CD14-positive monocyte (primary cell): Measurements from ENCODE around the gene EIF1B. TPM values are rescaled to one million over a fixed set of nuclear protein-coding genes. Genes with fewer than 3 reads are reported as not detected.
A peak's percentile ranks its signal among the peaks of the same experiment; 100 is the strongest.
"Not testable (repeated sequence)": the region's sequence is repeated elsewhere in the genome, so short reads cannot be mapped to it uniquely, and the experiment has no call there.

ENCODE experiments used
- DNase-seq, 3 donors: peaks; one replicate each; pipeline ENCODE4 v3.0.0-alpha.2; 2011 to 2022
- H2AFZ ChIP-seq: 2 replicates; pipeline ENCODE4 v1.6.0; 2012; ENCODE audit warnings: mild to moderate bottlenecking, low read depth, low read length, inconsistent platforms; ENCODE audit not compliant: insufficient read depth, poor library complexity, severe bottlenecking
- H3K27ac ChIP-seq, 2 donors: 1 replicate in 1 of 2; 2 replicates in 1 of 2; pipeline ENCODE4 v1.5.1; 2012 to 2013; ENCODE audit warnings: low read length in 2 of 2, control low read depth in 1 of 2, inconsistent platforms in 1 of 2, low read depth in 1 of 2, mild to moderate bottlenecking in 1 of 2
- H3K27me3 ChIP-seq, 2 donors: one replicate each; pipeline versions ENCODE4 v1.6.0 to v1.6.1; 2011 to 2013; ENCODE audit warnings: low read length in 2 of 2; ENCODE audit not compliant: control insufficient read depth in 2 of 2, insufficient read depth in 2 of 2
- H3K36me3 ChIP-seq, 2 donors: replicated peaks in 1 of 2; 1 replicate in 1 of 2; 2 replicates in 1 of 2; pipeline versions ENCODE4 v1.5.1 to v1.6.1; 2012 to 2013; ENCODE audit warnings: low read length in 2 of 2, control low read depth in 1 of 2, inconsistent platforms in 1 of 2, mild to moderate bottlenecking in 1 of 2; ENCODE audit not compliant: insufficient read depth in 2 of 2, control insufficient read depth in 1 of 2
- H3K4me1 ChIP-seq, 2 donors: 1 replicate in 1 of 2; 2 replicates in 1 of 2; pipeline versions ENCODE4 v1.5.1 to v1.6.1; 2012 to 2013; ENCODE audit warnings: low read length in 2 of 2, control low read depth in 1 of 2, inconsistent platforms in 1 of 2, mild to moderate bottlenecking in 1 of 2, moderate library complexity in 1 of 2; ENCODE audit not compliant: insufficient read depth in 2 of 2, control insufficient read depth in 1 of 2
- H3K4me2 ChIP-seq: replicated peaks from 2 replicates; pipeline ENCODE3; 2012; ENCODE audit warnings: low read length, moderate library complexity, mild to moderate bottlenecking; ENCODE audit not compliant: poor library complexity, severe bottlenecking; ENCODE audit errors: extremely low read depth
- H3K4me3 ChIP-seq, 3 experiments: fragments of 200-600 bp in 1 of 3; sonication (generic) in 1 of 3; replicated peaks in 1 of 3; 1 replicate in 2 of 3; 2 replicates in 1 of 3; pipeline ENCODE4 v1.5.1; 2011 to 2013; ENCODE audit warnings: low read length in 3 of 3, mild to moderate bottlenecking in 3 of 3, control low read depth in 2 of 3, low read depth in 2 of 3, inconsistent platforms in 1 of 3, moderate library complexity in 1 of 3
- H3K79me2 ChIP-seq: 2 replicates; pipeline ENCODE4 v1.6.0; 2012; ENCODE audit warnings: mild to moderate bottlenecking, control low read depth, inconsistent platforms, low read length, moderate library complexity; ENCODE audit not compliant: insufficient read depth
- H3K9ac ChIP-seq: 2 replicates; pipeline ENCODE4 v1.6.0; 2017; ENCODE audit warnings: low read length, mild to moderate bottlenecking; ENCODE audit not compliant: insufficient read depth, poor library complexity, severe bottlenecking
- H3K9me3 ChIP-seq, 2 donors: replicated peaks in 1 of 2; 1 replicate in 1 of 2; 2 replicates in 1 of 2; pipeline versions ENCODE4 v1.5.1 to v1.6.1; 2012 to 2013; ENCODE audit warnings: low read length in 2 of 2, control low read depth in 1 of 2; ENCODE audit not compliant: control insufficient read depth in 1 of 2, insufficient read depth in 1 of 2
- H4K20me1 ChIP-seq: 2 replicates; pipeline ENCODE4 v1.6.0; 2012; ENCODE audit warnings: mild to moderate bottlenecking, low read length, control low read depth, moderate library complexity; ENCODE audit not compliant: insufficient read depth
- H3K27ac Mint-ChIP-seq, 7 donors: one replicate each; pipeline ENCODE4 v1.8.0; 2020; ENCODE audit warnings: mild to moderate bottlenecking in 7 of 7, mixed read lengths in 7 of 7, moderate library complexity in 6 of 7, inconsistent platforms in 2 of 7
- H3K27me3 Mint-ChIP-seq, 3 donors: one replicate each; pipeline ENCODE4 v1.8.0; 2021 to 2022; ENCODE audit warnings: low read depth in 3 of 3, mild to moderate bottlenecking in 3 of 3, mixed read lengths in 3 of 3, moderate library complexity in 3 of 3, inconsistent platforms in 1 of 3
- H3K36me3 Mint-ChIP-seq, 2 donors: one replicate each; pipeline ENCODE4 v1.8.0; 2020; ENCODE audit warnings: mixed read lengths in 2 of 2, inconsistent platforms in 1 of 2, mild to moderate bottlenecking in 1 of 2
- H3K4me1 Mint-ChIP-seq: one replicate; pipeline ENCODE4 v1.8.0; 2020; ENCODE audit warnings: mild to moderate bottlenecking, mixed read lengths
- H3K4me3 Mint-ChIP-seq, 2 donors: one replicate each; pipeline ENCODE4 v1.8.0; 2020; ENCODE audit warnings: mild to moderate bottlenecking in 2 of 2, mixed read lengths in 2 of 2, moderate library complexity in 1 of 2
- H3K9me3 Mint-ChIP-seq, 7 donors: one replicate each; pipeline ENCODE4 v1.8.0; 2020 to 2022; ENCODE audit warnings: mixed read lengths in 7 of 7, mild to moderate bottlenecking in 6 of 7, moderate library complexity in 6 of 7, inconsistent platforms in 2 of 7
- CTCF ChIP-seq: fragments of 200-600 bp; IDR thresholded peaks from one replicate; pipeline ENCODE4 v1.8.0; 2022; ENCODE audit warnings: antibody characterized with exemption, mild to moderate bottlenecking
- WGBS: methylation state at CpG from one replicate; pipeline ENCODE4 v1.1.5; 2013; ENCODE audit warnings: missing lambda C conversion rate; ENCODE audit not compliant: insufficient coverage; 5-methylcytosine and 5-hydroxymethylcytosine counted together
- intact Hi-C, 2 donors: fragments of 100-400 bp; cut with micrococcal nuclease; formaldehyde crosslinking; loops; one replicate each; pipeline versions ENCODE4 v1.15.0 to v1.15.1; 2023
- polyA plus RNA-seq, 3 donors: library from polyadenylated mRNA; depleted of rRNA in 1 of 3; unstranded in 2 of 3; stranded (reverse) in 1 of 3; fragments of 300-500 nt in 2 of 3; fragments of >200 nt in 1 of 3; fragmentation: Illumina TruSeq in 2 of 3; gene quantifications; 1 replicate in 2 of 3; 2 replicates in 1 of 3; pipeline ENCODE4 v1.2.3, GENCODE V29; 2012 to 2021

EIF1B gene
- polyA plus RNA-seq, 3 donors = 51.8 to 95.4 (median 70.8) TPM

DNA sequence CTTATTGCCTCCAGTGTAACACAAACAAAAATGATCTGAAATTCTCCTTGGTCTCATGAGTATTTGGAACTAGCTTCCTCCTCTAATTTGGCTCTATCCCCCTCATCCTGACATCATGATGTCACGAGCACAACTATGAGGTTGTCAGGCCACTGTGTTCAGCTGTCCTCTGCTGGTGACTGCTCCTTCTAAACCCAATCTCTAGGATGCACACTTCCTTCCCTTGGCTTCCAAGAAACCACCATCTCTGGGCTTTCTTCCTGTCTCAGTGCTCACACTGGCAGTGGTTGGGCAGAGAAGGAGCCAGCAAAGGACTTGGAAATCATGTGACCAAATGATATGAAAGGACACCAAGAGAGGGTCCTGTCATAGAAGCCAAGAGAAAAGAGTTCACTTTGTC lies 30.7 kb upstream of the EIF1B start:
- Histone ChIP-seq H3K27ac (no peak overlapping the region), H4K20me1 (no peaks in the 10 kb centered on the region), H3K27me3 (no peaks in the 10 kb centered on the region), H3K79me2 (no peaks in the 10 kb centered on the region), H3K4me3 (no peak overlapping the region), H3K9ac (no peak overlapping the region), H2AFZ (no peak overlapping the region), H3K36me3 (no peaks in the 10 kb centered on the region), H3K9me3 (no peaks in the 10 kb centered on the region), H3K4me1 (no peaks in the 10 kb centered on the region), H3K4me2 (no peak overlapping the region)
- Mint-ChIP-seq H3K36me3 (peaks cover 0 to 4% of the 10 kb centered on the region in 2 donors), H3K4me1 (no peaks in the 10 kb centered on the region), H3K4me3 (no peak overlapping the region), H3K9me3 (peaks cover 0 to 10% (median 5%) of the 10 kb centered on the region in 7 donors), H3K27ac (peak overlapping the region in 1 of 7 donors; percentile 31), H3K27me3 (peaks cover 0 to 7% (median 0%) of the 10 kb centered on the region in 3 donors)
- 0% methylated on average over 1 of the region's 1 CpG for WGBS
- no peak for TF ChIP-seq CTCF
- intact Hi-C loops = no loop called here
- no peak for DNase-seq

- no peak for DNase-seq
- H3K27me3 Mint-ChIP-seq = peaks cover 0 to 5% (median 0%) of the 10 kb centered on the region in 3 donors
- WGBS = no CpG with 5 or more reads among the region's 2 CpGs
- Histone ChIP-seq H3K4me3 (no peak overlapping the region), H3K4me1 (no peaks in the 10 kb centered on the region), H3K9ac (no peak overlapping the region), H3K36me3 (no peaks in the 10 kb centered on the region), H2AFZ (no peak overlapping the region), H3K4me2 (no peak overlapping the region), H3K27ac (no peak overlapping the region), H3K27me3 (no peaks in the 10 kb centered on the region), H4K20me1 (no peaks in the 10 kb centered on the region), H3K9me3 (no peaks in the 10 kb centered on the region), H3K79me2 (no peaks in the 10 kb centered on the region)
- TF ChIP-seq CTCF = no peak
- peaks cover 0 to 7% (median 2%) of the 10 kb centered on the region in 7 donors for H3K9me3 Mint-ChIP-seq
- no peak overlapping the region for H3K4me3 Mint-ChIP-seq
- H3K27ac Mint-ChIP-seq = no peak overlapping the region
- H3K4me1 Mint-ChIP-seq = no peaks in the 10 kb centered on the region
- intact Hi-C loops = no loop called here
- no peaks in the 10 kb centered on the region for H3K36me3 Mint-ChIP-seq
These were observed 27.5 kb upstream of the EIF1B start for GRCh38 chr3:40281995-40282394.

- H4K20me1 ChIP-seq, H3K79me2 ChIP-seq, H3K27me3 ChIP-seq, H3K27ac Mint-ChIP-seq, H3K27me3 Mint-ChIP-seq, H3K4me3 ChIP-seq, H2AFZ ChIP-seq, H3K27ac ChIP-seq, H3K36me3 Mint-ChIP-seq, H3K4me1 ChIP-seq, H3K9me3 ChIP-seq, H3K36me3 ChIP-seq, intact Hi-C loops, H3K4me3 Mint-ChIP-seq, H3K4me2 ChIP-seq, H3K9ac ChIP-seq, H3K9me3 Mint-ChIP-seq, H3K4me1 Mint-ChIP-seq, DNase-seq: not testable (repeated sequence)
- no CpG with 5 or more reads among the region's 5 CpGs for WGBS
These were observed 26.4 kb upstream of the EIF1B start for GRCh38 chr3:40283057-40283456.
